GM19328 (cell line): ENCODE data around the gene RPGRIP1L.

ENCODE experiments used
- ATAC-seq: cut with Tn5 transposase; IDR thresholded peaks from one replicate; pipeline ENCODE4 v1.9.1; 2021; ENCODE audit warnings: mild to moderate bottlenecking, moderate library complexity; ENCODE audit not compliant: unreplicated experiment

RPGRIP1L gene

DNA sequence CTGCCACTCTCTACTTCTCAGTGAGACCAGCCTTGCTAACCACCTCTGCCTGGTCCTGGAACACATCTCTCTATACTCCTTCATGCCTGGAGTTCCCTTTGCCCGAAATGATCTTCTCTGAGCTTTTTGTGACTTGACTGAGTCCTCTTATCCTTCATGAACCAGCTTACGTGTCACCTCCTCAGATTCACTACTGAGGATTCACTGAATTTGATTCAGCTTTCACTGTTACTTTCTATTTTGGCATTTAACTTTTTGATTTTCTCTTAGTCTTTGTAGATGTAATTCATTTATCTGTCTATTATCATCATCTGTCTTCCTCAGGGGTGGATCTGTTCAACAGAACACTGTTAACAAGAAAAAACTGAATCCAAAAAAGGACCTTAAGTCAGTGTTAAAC is 95.6 kb downstream of the RPGRIP1L start:
- ATAC-seq: no peak

DNA sequence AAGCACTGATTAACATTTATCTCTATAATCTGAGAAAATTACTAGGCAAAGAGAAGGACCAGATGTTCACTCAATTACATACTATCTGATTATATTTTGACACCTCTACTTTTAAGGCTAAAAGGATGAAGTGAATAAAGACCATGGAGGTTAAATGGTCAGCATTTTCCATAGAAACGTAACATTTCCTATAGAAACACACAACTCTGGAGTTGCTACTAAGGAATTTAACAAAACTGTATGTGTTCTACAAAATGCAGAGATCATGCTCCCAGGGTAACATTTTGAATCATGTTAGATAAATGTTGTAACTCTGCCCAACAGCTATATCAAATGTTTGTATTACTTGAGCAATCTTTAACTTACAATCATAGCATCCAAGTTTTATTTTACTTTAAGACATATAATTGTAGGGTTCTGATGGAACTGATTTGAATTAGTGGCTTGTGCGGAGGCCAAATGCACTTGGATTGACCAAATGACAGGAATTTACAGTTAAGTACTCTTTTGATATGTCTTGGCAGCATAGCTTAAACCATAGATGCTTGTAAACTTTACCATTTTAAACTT is 97.7 kb downstream of the RPGRIP1L start:
- ATAC-seq: no peak

DNA sequence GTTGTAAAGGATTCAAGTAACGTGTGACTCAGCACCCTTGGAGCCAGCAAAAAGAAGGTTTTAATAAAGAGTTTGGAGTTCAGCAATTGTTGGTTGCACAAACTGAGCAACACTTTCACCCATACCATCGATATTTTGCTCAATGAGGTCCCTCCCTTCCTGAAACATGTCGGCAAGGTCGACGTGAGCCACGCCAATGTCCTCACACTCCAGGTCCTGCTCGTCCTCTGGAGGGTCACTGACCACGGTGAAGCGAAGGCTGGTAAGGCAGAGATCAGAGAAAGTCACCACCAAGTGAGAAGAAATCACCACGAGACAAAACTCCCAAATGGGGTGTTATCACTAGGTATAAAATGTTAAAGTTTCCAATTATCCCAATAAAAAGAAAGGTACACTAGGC is 98.3 kb downstream of the RPGRIP1L start:
- no peak for ATAC-seq

DNA sequence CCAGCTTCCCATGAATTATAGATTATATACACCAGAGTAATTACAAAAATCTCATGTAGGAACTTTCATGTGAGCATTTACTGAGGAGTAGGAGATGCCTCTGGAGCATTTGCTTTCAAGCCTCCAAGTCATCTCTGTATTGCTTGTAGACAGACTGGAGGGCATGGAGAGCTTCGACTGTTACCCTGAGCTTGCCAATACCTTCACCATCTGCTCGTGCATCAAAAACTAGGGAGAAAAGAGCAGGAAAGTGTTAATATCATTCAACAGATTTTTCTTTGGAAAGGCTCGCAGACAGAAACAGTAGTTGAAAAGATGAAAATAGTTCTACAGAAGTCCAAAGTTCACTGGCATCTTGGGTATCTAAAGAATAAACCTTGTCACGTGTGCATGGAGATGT is 101.7 kb downstream of the RPGRIP1L start:
- ATAC-seq: no peak

DNA sequence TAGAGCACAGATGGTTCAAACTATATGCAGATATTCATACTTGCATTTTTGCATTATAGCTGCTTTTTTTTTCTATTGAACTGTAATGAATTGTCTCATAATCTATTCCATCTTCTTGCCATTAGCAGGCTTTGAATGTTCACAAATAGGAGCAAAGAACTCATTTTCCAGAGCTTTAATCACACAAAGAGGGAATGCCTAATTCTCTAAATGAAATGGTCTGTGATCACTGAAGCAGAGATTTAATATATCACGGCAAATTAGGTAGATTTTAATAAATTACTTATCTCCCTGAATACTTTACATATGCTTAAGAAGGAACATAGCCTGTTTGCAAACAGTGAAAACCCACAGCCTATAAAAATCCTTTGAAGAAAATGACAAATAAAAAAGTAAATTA is 103.0 kb downstream of the RPGRIP1L start:
- no peak for ATAC-seq

DNA sequence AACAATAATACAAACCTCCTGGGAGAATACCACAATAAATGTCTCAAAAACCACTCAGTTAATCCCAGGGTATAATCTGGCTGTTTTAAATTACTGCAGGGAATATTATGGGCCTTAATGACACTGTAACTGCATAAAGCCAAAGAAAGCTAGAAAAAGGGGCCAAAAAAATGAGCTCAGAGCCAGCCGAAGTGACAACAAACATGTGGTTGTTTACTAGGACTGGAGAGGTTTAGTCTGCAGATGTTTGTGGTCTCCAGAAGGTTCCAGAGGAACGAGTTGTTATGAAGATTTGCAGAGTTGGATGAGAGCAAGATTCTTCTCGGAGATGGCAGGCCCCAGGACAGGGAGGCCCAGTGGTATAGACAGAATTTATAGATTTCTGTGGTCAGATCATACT is 103.5 kb downstream of the RPGRIP1L start:
- ATAC-seq: no peak

DNA sequence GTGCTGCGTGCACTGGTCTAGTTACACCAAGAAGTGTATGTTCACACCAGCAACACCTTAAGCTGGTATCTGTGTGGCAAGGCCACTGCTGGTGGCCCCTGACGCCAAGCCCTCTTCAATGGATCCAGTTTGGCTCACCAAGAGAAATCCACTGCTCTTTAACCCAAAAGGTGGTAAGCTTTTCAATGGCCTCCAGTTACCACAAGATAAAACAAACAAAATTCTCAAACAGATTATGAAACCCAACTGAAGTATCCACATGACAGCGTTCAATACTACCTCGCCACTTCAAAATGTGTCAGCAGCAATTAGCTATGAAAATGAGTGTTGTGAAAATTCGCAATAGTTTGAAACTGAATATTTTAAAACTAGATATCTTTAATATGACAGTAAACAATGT is 104.1 kb downstream of the RPGRIP1L start:
- ATAC-seq: no peak

DNA sequence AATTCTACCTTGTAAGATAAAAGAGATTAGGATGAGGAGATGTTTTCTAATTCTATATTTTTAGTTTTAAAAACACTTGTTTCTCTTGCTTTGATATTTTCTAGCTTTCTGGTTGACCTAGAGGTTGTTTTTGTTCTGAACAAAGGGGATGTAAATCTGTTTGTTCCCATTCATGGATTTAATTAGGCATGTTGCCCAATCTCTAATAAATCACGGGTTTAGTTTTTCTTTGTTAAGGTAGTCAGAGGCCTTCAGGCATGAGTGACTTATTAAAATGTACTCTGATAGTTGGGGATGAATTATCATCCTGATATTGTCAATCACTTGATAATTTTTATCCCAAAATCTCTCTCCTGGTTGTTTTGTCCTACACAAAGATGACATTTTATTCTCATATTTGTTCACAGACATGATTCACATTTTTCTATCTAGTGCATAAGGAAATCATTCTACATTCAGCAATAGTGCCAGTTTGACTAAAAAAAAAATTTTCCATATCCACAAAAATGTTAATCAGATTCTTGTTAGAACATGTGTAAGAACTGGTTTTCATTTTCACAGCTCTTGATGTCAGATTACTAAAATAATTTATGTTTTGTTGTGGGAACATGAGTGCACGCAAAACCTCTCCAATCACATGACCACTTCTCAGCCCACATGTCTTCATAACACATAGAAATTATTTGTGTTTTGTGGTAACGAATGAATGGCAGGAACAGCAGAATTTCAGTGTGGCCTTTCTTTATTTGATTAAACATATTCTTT is 105.0 kb downstream of the RPGRIP1L start:
- ATAC-seq: no peak

DNA sequence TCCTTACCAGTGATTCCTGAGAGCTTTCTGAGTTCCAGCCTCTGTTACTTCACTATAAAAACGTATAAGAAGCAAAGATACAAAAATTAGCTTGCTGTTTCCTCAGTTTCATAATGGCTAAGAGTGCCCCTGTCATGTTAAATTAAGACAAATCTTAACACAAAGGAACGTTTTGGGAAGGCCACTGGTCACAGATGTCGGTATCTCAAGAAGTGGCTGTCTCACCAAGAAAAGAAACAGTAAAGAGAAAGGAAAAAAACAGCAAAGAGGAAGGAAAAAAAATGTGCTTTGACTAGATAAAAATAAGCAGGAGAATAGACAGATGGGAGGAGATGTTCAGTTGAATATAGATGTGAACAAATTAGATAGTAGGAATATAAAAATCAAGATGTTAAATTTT is 105.9 kb downstream of the RPGRIP1L start:
- no peak for ATAC-seq

DNA sequence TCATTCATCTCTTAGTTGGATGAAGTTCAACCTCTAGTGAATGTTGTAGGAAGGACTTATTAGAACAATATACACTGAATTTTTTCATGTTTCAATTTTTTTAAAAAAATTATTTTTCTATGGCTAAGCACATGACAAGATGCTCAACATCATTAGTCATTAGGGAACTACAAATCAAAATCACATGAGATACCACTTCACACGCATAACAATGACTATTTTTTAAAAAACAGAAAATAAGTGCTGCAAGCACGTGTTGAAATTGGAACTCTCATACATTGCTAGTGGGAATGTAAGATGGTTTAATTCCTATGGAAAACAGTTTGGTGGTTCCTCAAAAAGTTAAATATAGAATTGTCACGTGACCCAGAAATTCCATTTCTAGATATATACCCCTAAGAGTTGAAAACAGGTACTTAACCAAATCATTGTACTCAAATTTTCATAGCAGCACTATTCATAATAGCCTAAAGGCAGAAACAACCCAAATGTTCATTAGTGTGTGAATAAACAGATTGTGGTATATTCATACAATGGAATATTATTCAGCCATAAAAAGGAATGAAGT is 115.5 kb downstream of the RPGRIP1L start:
- no peak for ATAC-seq

DNA sequence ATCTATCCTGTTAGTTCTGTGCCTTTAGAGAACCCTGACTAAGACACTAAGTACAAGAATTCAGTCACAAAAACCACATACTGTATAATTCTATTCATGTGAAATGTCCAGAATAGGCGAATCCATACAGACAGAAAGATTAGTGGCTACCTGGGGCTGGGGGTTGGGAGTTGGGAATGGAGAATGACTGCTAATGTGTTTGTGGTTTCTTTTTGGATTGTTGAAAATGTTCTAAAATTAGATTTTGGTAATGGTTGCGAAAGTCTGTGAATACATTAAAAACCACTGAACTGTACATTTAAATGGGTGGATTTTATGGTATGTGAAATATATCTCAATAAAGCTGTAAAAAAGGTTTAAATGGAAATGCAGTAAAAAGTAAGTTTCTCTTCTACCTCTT is 120.3 kb downstream of the RPGRIP1L start:
- no peak for ATAC-seq

DNA sequence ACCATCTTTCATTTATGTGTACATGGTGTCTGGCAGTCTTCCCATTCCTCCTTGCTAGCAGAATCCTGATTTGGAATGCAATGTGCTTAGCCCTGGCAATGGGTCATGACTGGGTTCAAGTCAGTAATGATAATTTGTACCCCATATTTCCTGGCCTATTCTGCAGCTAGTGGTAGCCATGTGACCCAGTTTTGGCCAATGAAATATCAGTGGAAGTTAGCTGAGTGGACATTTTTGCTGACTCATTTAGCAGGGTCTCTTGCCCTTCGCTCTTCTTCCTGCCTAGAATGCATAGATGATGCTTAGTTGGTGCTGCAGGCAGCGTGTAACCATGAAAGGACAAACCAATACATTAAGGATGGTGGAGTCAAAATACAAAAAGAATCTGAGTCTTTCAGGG is 121.9 kb downstream of the RPGRIP1L start:
- ATAC-seq: no peak

DNA sequence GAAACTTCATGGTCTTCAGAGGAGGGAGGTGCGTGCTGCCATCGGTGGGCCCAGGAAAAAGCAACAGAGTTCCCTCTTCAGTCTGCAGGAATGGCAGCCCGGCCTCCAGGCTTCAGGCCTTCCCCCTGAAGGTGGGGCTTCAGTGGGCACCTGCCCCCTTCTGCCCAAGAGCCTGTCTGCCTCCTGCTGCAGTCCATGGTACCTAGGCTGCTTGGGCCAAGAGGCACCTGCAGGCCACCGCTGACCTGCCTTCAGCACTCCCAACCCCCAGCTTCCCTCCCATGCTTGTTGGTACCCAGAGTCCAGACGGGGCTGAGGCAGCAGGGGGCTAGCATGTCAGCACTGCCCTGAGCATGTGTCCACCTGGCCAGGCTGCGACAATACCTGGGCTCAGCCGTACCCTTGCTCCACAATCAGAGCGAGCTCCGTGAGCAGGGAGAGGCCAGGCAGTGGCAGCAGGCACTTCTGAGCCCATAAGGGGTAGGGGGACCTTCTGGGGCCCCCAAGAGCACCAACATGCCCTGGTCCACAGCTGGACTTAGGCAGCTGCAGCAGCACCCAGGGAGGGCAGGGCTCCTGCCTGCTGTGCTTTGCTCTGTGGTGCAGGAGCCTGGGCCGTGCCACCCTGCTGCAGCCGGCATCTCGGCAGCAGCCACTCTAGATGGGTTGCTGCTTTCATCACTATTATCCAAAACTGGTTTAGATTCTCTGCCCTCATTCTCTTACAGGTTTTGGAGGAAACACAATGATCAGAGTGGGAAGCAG is 123.4 kb downstream of the RPGRIP1L start:
- no peak for ATAC-seq

DNA sequence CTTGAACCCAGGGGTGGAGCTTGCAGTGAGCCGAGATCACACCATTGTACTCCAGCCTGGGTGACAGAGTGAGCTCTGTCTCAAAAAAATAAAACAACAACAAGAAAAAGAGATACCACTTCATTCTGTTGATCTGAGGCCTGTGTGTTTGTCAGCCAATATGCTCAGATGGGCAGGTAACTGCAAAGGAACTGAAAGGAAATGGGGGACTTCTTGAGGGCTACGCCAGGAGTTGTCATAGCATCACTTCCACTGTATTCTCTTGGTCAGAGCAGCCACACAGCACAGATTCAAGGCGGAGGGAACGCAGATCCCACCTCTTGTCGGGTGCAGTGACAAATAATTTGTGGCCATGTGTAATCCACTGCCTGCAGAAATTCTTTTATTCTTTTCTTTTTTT is 126.8 kb downstream of the RPGRIP1L start:
- ATAC-seq: no peak

DNA sequence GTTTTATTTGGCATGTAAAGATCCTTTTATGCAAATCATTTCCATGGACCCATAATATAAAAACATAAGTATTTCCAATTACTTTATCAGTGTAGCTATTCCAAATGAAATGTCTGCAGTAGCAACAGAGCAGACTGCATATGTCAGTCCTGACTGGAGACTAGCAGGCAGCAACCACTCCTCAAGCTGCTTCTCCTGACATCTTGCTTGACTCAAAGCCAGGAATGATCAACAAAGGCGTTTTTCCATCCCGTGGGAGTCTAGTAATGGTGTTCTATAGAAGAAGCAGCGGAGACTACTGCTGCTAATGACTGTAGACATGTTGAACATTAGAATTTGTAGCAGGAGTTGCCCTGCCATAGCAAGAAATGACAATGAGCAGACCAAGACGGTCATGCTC is 127.4 kb downstream of the RPGRIP1L start:
- no peak for ATAC-seq

DNA sequence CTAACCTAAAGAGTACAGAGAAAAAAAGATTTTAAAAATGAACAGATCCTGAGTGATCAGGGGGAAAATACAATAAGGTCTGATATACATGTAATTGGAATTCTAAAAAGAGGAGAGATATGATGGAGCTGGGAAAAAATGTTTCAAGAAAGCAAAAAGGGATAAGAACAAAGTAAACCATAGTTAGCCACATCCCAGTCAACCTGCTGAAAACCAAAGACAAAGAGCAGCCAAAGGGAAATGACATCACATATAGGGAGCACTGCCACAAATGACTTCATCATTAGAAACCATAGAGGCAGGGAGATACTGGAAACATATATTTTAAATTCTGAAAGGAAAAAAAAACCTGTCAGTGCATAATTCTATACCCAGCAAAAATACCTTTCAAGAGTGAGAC is 131.9 kb downstream of the RPGRIP1L start:
- ATAC-seq: no peak

DNA sequence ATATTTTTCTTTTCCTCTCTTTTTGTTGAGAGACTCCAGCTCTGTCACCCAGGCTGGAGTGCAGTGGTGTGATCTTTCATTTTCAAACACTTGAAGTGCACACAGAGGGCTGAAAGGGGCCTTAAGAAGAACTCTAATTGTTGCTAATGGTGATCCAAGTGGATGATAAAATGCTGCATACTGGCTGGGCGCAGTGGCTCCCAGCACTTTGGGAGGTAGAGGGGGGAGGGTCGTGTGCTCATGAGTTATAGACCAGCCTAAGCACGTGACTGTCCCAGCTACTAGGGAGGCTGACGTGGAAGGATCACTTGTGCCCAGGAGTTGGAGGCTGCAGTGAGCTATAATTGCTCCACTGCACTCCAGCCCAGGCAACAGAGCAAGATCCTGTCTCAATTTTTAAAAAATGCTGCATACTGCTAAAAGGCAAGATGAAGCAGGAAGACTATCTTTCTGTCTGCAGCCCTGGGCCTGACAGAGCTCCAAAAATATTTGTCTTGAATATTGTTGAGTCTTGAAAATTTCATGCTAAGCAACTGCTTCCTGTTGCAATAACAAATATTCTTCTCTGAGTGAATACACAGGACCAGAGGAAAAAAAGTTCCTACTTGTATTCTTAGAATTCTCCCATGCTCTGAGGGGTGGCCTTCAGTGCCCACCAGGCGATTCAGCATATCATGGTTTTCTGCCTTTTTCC is 137.0 kb downstream of the RPGRIP1L start:
- no peak for ATAC-seq

DNA sequence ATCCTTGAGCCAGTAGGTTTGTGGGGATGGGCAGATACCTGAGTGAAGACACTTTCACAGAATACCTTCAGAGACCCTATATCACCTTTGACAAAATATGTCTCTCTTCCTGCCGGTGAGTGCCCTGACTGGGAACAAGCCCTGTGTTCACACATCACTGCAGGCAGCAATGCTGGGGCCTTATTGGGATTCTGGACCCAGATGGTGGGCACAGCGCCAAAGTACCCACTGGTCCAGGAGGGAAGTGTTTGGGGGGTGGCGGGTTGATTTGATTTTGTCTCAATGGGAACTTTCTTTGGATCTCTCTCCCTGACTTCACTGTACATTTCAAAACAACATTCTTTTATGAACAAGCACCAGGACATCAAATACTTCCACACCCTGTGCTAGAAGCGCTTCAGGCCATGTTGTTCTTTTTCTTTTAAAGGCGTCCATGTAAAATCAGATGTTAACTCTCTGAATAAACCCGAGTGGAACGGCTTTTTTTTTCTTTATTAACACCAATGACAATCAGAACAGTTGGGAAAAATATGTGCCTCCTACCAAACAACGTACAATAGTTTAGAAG is 138.3 kb downstream of the RPGRIP1L start:
- no peak for ATAC-seq

DNA sequence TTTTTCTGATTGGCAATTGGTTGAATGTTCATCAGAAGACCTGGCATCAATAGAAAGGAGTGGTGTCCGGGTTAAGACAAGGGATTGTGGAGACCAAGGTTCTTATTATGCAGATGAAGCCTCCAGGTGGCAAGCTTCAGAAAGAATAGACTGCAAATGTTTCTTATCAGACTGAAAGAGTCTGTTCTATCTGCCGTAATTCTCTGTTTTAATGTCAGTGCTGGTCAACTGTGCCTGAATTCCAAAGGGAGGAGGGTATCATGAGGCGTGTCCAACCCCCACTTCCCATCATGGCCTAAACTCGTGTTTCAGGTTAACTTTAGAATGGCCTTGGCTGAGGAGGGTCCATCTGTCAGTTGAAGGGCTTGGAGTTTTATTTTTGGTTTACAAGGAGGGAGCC is 140.2 kb downstream of the RPGRIP1L start:
- ATAC-seq: no peak

DNA sequence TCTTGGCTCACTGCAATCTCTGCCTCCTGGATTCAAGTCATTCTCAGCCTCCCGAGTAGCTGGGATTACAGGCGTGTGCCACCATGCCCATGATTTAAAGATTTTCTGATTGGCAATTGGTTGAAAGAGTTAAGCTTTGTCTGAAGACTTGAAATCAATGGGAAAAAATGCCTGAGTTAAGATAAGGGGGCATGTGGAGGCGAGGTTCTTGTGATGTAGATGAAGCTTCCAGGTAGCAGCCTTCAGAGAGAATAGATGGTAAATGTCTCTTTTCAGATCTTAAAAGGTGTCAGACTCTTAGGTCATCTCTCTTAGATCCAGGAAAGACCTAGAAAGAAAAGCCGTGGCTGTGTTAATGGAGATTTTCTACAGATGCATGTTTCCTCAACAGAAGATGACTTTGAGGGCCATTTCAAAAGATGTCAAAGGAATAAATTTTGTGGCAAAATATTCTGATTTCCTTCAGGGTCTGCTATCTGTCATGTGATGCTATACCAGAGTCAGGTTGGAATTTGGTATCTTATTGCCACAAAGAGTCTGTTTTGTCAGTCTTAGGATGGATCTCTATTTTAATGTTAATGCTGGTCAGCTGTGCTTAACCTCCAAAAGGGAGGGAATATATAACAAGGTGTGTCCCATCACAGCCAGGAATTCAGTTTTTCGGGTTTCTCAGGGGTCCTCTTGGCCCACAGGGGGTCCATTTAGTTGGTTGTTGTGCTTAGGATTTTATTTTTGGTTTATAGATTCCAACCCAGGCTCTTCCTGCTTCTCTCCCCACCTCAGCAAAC is 142.4 kb downstream of the RPGRIP1L start:
- no peak for ATAC-seq
